Measurements from ENCODE around the gene ALPL. TPM values are rescaled to one million over a fixed set of nuclear protein-coding genes. Genes with fewer than 3 reads are reported as not detected.

ALPL gene
- total RNA-seq, 1 experiment from 2014 or later, result 0.73 TPM

DNA sequence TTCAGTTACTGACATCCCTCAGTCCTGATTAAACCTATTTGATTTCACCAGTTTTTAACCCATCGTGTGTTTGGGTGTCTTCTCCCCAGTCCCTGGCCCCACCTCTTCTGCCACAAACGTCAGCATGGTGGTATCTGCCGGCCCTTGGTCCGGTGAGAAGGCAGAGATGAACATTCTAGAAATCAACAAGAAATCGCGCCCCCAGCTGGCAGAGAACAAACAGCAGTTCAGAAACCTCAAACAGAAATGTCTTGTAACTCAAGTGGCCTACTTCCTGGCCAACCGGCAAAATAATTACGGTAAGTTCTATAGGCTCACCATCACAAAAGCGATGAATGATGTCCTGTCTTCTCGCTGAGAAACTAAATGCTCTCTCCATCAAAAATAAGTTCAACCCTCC lies 40.6 kb upstream of the ALPL start:
- peaks cover 40% of the 10 kb centered on the region for H3K4me1 ChIP-seq (ENCODE audit: insufficient read depth, low read length)
- no peak overlapping the region for H3K27ac ChIP-seq (ENCODE audit: low read length)
- H2AFZ ChIP-seq (ENCODE audit: low read length), result no peak overlapping the region
- no peaks in the 10 kb centered on the region for H3F3A ChIP-seq (ENCODE audit: low read length, unreplicated experiment)
- H3K4me3 ChIP-seq (ENCODE audit: low read length), result no peak overlapping the region
- DNase-seq, result peak; percentile 17
- H3K9ac ChIP-seq (ENCODE audit: low read length), result no peak overlapping the region
- ChIA-PET CTCF (no interaction called here), POLR2A (ENCODE audit: unreplicated experiment) (no interaction called here)
- H3K4me2 ChIP-seq (ENCODE audit: low read length), result no peak overlapping the region
- intact Hi-C loops (cut with micrococcal nuclease), result no loop called here
- peaks cover 12% of the 10 kb centered on the region for H3K36me3 ChIP-seq (ENCODE audit: low read depth, low read length)
- no peaks in the 10 kb centered on the region for H4K20me1 ChIP-seq (ENCODE audit: low read length)
- no peaks in the 10 kb centered on the region for H3K9me3 ChIP-seq (ENCODE audit: low read length)
- H3K79me2 ChIP-seq (ENCODE audit: low read length), result no peaks in the 10 kb centered on the region
- TF ChIP-seq EZH2 (IDR thresholded peaks at IDR 0.05; ENCODE audit: low read length, unreplicated experiment), result no peak
- TF ChIP-seq, protein P1, sequence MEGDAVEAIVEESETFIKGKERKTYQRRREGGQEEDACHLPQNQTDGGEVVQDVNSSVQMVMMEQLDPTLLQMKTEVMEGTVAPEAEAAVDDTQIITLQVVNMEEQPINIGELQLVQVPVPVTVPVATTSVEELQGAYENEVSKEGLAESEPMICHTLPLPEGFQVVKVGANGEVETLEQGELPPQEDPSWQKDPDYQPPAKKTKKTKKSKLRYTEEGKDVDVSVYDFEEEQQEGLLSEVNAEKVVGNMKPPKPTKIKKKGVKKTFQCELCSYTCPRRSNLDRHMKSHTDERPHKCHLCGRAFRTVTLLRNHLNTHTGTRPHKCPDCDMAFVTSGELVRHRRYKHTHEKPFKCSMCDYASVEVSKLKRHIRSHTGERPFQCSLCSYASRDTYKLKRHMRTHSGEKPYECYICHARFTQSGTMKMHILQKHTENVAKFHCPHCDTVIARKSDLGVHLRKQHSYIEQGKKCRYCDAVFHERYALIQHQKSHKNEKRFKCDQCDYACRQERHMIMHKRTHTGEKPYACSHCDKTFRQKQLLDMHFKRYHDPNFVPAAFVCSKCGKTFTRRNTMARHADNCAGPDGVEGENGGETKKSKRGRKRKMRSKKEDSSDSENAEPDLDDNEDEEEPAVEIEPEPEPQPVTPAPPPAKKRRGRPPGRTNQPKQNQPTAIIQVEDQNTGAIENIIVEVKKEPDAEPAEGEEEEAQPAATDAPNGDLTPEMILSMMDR (conservative IDR thresholded peaks at IDR 0.05; ENCODE audit: low read depth, low read length), result peak; percentile 47
- H3K27me3 ChIP-seq (ENCODE audit: low read length), result no peaks in the 10 kb centered on the region
- no peak for ATAC-seq
- H3K9me2 ChIP-seq (replicated peaks; ENCODE audit: low read length), result no peaks in the 10 kb centered on the region
- BruUV-seq (replicated peaks), result no TSS peak

DNA sequence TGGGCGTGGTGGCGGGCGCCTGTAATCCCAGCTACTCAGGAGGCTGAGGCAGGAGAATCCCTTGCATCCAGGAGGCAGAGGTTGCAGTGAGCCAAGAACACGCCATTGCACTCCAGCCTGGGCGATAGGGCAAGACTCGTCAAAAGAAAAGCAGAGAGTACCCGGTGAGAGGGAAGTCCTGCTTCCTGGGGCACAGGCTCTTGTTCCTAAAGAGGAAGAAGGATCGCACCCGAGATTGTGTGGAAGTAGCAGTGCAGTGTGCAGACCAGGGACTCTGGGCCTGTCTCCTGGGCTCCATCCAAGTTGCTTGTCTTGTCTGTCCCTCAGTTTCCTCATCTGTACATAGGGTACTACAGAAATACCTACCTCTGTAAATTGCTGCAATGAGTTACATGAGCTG lies 39.6 kb upstream of the ALPL start:
- Histone ChIP-seq H3K4me1 (ENCODE audit: insufficient read depth, low read length) (peaks cover 40% of the 10 kb centered on the region), H2AFZ (ENCODE audit: low read length) (no peak overlapping the region), H4K20me1 (ENCODE audit: low read length) (no peaks in the 10 kb centered on the region), H3K27me3 (ENCODE audit: low read length) (no peaks in the 10 kb centered on the region), H3K79me2 (ENCODE audit: low read length) (no peaks in the 10 kb centered on the region), H3K36me3 (ENCODE audit: low read depth, low read length) (peaks cover 12% of the 10 kb centered on the region), H3F3A (ENCODE audit: low read length, unreplicated experiment) (no peaks in the 10 kb centered on the region), H3K4me2 (ENCODE audit: low read length) (no peak overlapping the region), H3K27ac (ENCODE audit: low read length) (no peak overlapping the region), H3K4me3 (ENCODE audit: low read length) (no peak overlapping the region), H3K9me2 (replicated peaks; ENCODE audit: low read length) (no peaks in the 10 kb centered on the region), H3K9me3 (ENCODE audit: low read length) (no peaks in the 10 kb centered on the region), H3K9ac (ENCODE audit: low read length) (no peak overlapping the region)
- ATAC-seq (no peak), DNase-seq (no peak)
- no TSS peak for BruUV-seq (replicated peaks)
- intact Hi-C loops (cut with micrococcal nuclease), result no loop called here
- ChIA-PET CTCF (no interaction called here), POLR2A (ENCODE audit: unreplicated experiment) (no interaction called here)
- TF ChIP-seq EZH2phosphoT487 (IDR thresholded peaks at IDR 0.05; ENCODE audit: borderline replicate concordance, low read length) (no peak), EZH2 (IDR thresholded peaks at IDR 0.05; ENCODE audit: low read length, unreplicated experiment) (no peak)
- TF ChIP-seq, protein P1 (conservative IDR thresholded peaks at IDR 0.05; ENCODE audit: low read depth, low read length), result no peak

DNA sequence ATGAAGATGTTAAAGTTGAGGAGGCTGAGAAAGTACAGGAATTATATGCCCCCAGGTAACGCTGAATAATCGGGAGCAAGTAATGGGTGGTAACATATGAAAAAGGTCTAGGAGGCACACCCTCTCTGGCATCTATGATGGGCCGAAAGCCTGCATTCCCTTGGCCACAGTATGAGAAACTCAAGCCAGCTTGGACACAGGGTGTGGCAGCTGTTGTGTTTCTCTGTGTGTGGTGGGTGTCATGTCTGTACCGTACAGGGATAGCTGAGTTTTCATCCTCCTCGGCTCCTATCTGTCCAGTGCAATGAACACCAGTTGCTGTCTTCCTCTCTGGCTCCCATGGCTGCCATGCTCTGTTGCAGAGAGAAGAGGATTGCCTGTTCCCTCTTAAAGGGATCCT lies 36.4 kb upstream of the ALPL start:
- ChIA-PET POLR2A (ENCODE audit: unreplicated experiment) (no interaction called here), CTCF (no interaction called here)
- ATAC-seq (no peak), DNase-seq (no peak)
- intact Hi-C loops (cut with micrococcal nuclease), result no loop called here
- Histone ChIP-seq H3F3A (ENCODE audit: low read length, unreplicated experiment) (no peaks in the 10 kb centered on the region), H2AFZ (ENCODE audit: low read length) (no peak overlapping the region), H3K9ac (ENCODE audit: low read length) (no peak overlapping the region), H3K4me2 (ENCODE audit: low read length) (no peak overlapping the region), H3K79me2 (ENCODE audit: low read length) (no peaks in the 10 kb centered on the region), H3K9me3 (ENCODE audit: low read length) (no peaks in the 10 kb centered on the region), H3K4me3 (ENCODE audit: low read length) (no peak overlapping the region), H3K9me2 (replicated peaks; ENCODE audit: low read length) (no peaks in the 10 kb centered on the region), H3K27me3 (ENCODE audit: low read length) (no peaks in the 10 kb centered on the region), H3K27ac (ENCODE audit: low read length) (no peak overlapping the region), H4K20me1 (ENCODE audit: low read length) (no peaks in the 10 kb centered on the region), H3K4me1 (ENCODE audit: insufficient read depth, low read length) (peaks cover 11% of the 10 kb centered on the region), H3K36me3 (ENCODE audit: low read depth, low read length) (peaks cover 12% of the 10 kb centered on the region)
- no peak for TF ChIP-seq EZH2phosphoT487 (IDR thresholded peaks at IDR 0.05; ENCODE audit: borderline replicate concordance, low read length)
- TF ChIP-seq EZH2 (IDR thresholded peaks at IDR 0.05; ENCODE audit: low read length, unreplicated experiment), result no peak
- TF ChIP-seq, protein P1 (conservative IDR thresholded peaks at IDR 0.05; ENCODE audit: low read depth, low read length), result no peak
- no TSS peak for BruUV-seq (replicated peaks)

All from PC-3 (cell line).